Breast epithelium (tissue), 3 donors: ENCODE measurements around the gene ALOXE3.

Experiments
- CTCF ChIP-seq, 3 donors: fragments of 450-650 bp; IDR thresholded peaks; one replicate each; pipeline ENCODE4 v1.5.1; 2016 to 2017; ENCODE audit warnings: antibody characterized with exemption in 3 of 3, mild to moderate bottlenecking in 3 of 3, moderate library complexity in 3 of 3
- POLR2A ChIP-seq: fragments of 450-650 bp; IDR thresholded peaks from one replicate; pipeline ENCODE4 v1.6.1; 2016; ENCODE audit warnings: antibody characterized with exemption, mild to moderate bottlenecking, moderate library complexity

GRCh38 chr17:8100763-8101162 is 17.6 kb downstream of the ALOXE3 start:
- TF ChIP-seq CTCF (IDR thresholded peaks at IDR 0.05), result no peak
- no peak for TF ChIP-seq POLR2A
